H1 (cell line): ENCODE measurements around the gene TK1. TPM values are rescaled to one million over a fixed set of nuclear protein-coding genes. Genes with fewer than 3 reads are reported as not detected.

Source experiments
- CTCF ChIA-PET: fragments of 300-600 bp; sonication (Branson Sonifier 250); formaldehyde crosslinking; loops from one replicate; lab custom pipeline; 2021; ENCODE audit not compliant: partially characterized antibody; lab: Charles Lee
- POLR2A ChIA-PET: fragments of 300-600 bp; sonication (Branson Sonifier 250); formaldehyde crosslinking; loops from one replicate; lab custom pipeline; 2021; ENCODE audit warnings: inconsistent platforms; ENCODE audit not compliant: partially characterized antibody; lab: Charles Lee
- DNase-seq, 2 experiments: peaks; one replicate each; pipeline versions ENCODE4 v3.0.0 to v3.0.0-alpha.2; 2010 to 2022; ENCODE audit warnings: low spot score in 2 of 2, low read depth in 1 of 2, mixed read lengths in 1 of 2
- FAIRE-seq: peaks from 2 replicates; lab custom pipeline; 2011; peaks lifted over from hg19 to GRCh38; lab: Jason Lieb, UNC
- H2AFZ ChIP-seq: 2 replicates; pipeline ENCODE4 v1.8.1; 2012; ENCODE audit warnings: low read length, inconsistent platforms
- H2AK5ac ChIP-seq: 2 replicates; pipeline ENCODE4 v1.6.1; 2013; ENCODE audit warnings: low read depth, low read length
- H2BK120ac ChIP-seq: replicated peaks from 2 replicates; pipeline ENCODE3; 2013; ENCODE audit warnings: low read depth, low read length, inconsistent platforms
- H2BK12ac ChIP-seq: 2 replicates; pipeline ENCODE4 v1.6.1; 2013; ENCODE audit warnings: low read depth, low read length
- H2BK15ac ChIP-seq: 2 replicates; pipeline ENCODE4 v1.6.1; 2013; ENCODE audit warnings: low read length
- H2BK20ac ChIP-seq: 2 replicates; pipeline ENCODE4 v1.6.1; 2013; ENCODE audit warnings: low read length
- H2BK5ac ChIP-seq: 2 replicates; pipeline ENCODE4 v1.6.1; 2013; ENCODE audit warnings: low read depth, low read length
- H3K14ac ChIP-seq: 2 replicates; pipeline ENCODE4 v1.6.1; 2013; ENCODE audit warnings: inconsistent platforms; ENCODE audit not compliant: insufficient read length
- H3K18ac ChIP-seq: 2 replicates; pipeline ENCODE4 v1.6.1; 2013; ENCODE audit warnings: low read length; ENCODE audit errors: extremely low read depth
- H3K23ac ChIP-seq: 2 replicates; pipeline ENCODE4 v1.6.1; 2013; ENCODE audit warnings: inconsistent platforms; ENCODE audit not compliant: insufficient read length
- H3K23me2 ChIP-seq: 2 replicates; pipeline ENCODE4 v1.6.1; 2013; ENCODE audit warnings: low read depth, low read length
- H3K27ac ChIP-seq: 2 replicates; pipeline ENCODE4 v1.6.1; 2011; ENCODE audit warnings: low read depth, low read length, inconsistent platforms
- H3K27me3 ChIP-seq, 4 experiments: replicated peaks in 1 of 4; 1 replicate in 1 of 4; 2 replicates in 3 of 4; pipeline versions ENCODE4 v1.6.1 to v1.8.1; 2011 to 2013; ENCODE audit warnings: low read length in 3 of 4, mild to moderate bottlenecking in 3 of 4, inconsistent platforms in 2 of 4, mixed read lengths in 2 of 4, moderate library complexity in 1 of 4; ENCODE audit not compliant: control insufficient read depth in 3 of 4, insufficient read depth in 3 of 4; ENCODE audit errors: extremely low read depth in 1 of 4
- H3K36me3 ChIP-seq, 4 experiments: 2 replicates each; pipeline versions ENCODE4 v1.6.1 to v1.8.1; 2011 to 2013; ENCODE audit warnings: mild to moderate bottlenecking in 4 of 4, low read length in 3 of 4, moderate library complexity in 2 of 4, control low read depth in 1 of 4, inconsistent platforms in 1 of 4; ENCODE audit not compliant: insufficient read depth in 4 of 4, control insufficient read depth in 2 of 4
- H3K4ac ChIP-seq: replicated peaks from 2 replicates; pipeline ENCODE3; 2013; ENCODE audit warnings: low read length, low read depth, mixed read lengths, inconsistent platforms; ENCODE audit not compliant: insufficient read length
- H3K4me1 ChIP-seq, 4 experiments: replicated peaks in 1 of 4; 1 replicate in 1 of 4; 2 replicates in 3 of 4; pipeline versions ENCODE4 v1.6.1 to v1.8.1; 2011 to 2013; ENCODE audit warnings: low read length in 3 of 4, inconsistent platforms in 2 of 4, mixed read lengths in 1 of 4; ENCODE audit not compliant: insufficient read depth in 4 of 4, control insufficient read depth in 3 of 4
- H3K4me2 ChIP-seq, 2 experiments: 2 replicates each; pipeline versions ENCODE4 v1.6.1 to v1.8.1; 2011 to 2013; ENCODE audit warnings: low read depth in 2 of 2, low read length in 2 of 2, control low read depth in 1 of 2, inconsistent platforms in 1 of 2, mild to moderate bottlenecking in 1 of 2; ENCODE audit not compliant: insufficient read depth in 1 of 2
- H3K4me3 ChIP-seq, 4 experiments: fragments of 200-600, 300-600 bp in 1 of 4; sonication (generic), shearing (Covaris generic), sonication (Bioruptor Twin) in 1 of 4; 2 replicates each; pipeline versions ENCODE4 v1.5.1 to v1.8.1; 2011 to 2016; ENCODE audit warnings: low read length in 4 of 4, low read depth in 3 of 4, control low read depth in 2 of 4, inconsistent platforms in 2 of 4, mild to moderate bottlenecking in 2 of 4, mixed read lengths in 1 of 4, moderate library complexity in 1 of 4; ENCODE audit not compliant: insufficient read depth in 2 of 4; ENCODE audit errors: extremely low read depth in 1 of 4
- H3K56ac ChIP-seq: replicated peaks from 2 replicates; pipeline ENCODE3; 2013; ENCODE audit warnings: low read depth, mild to moderate bottlenecking, mixed read lengths, low read length, inconsistent platforms; ENCODE audit not compliant: insufficient read length
- H3K79me1 ChIP-seq: 2 replicates; pipeline ENCODE4 v1.6.1; 2013; ENCODE audit warnings: low read depth, low read length, control low read depth
- H3K79me2 ChIP-seq, 2 experiments: 2 replicates each; pipeline versions ENCODE4 v1.6.1 to v1.8.1; 2012 to 2013; ENCODE audit warnings: low read length in 2 of 2, mild to moderate bottlenecking in 2 of 2, inconsistent platforms in 1 of 2; ENCODE audit not compliant: insufficient read depth in 2 of 2, control insufficient read depth in 1 of 2
- H3K9ac ChIP-seq, 4 experiments: replicated peaks in 1 of 4; 1 replicate in 1 of 4; 2 replicates in 3 of 4; pipeline versions ENCODE4 v1.6.1 to v1.8.1; 2011 to 2013; ENCODE audit warnings: low read depth in 3 of 4, low read length in 3 of 4, control low read depth in 2 of 4, mild to moderate bottlenecking in 2 of 4, moderate library complexity in 2 of 4, inconsistent platforms in 1 of 4; ENCODE audit errors: extremely low read depth in 1 of 4
- H3K9me3 ChIP-seq, 2 experiments: 2 replicates each; pipeline versions ENCODE4 v1.6.1 to v1.8.1; 2012 to 2013; ENCODE audit warnings: mild to moderate bottlenecking in 2 of 2, moderate library complexity in 2 of 2, control low read depth in 1 of 2, inconsistent platforms in 1 of 2, low read depth in 1 of 2, low read length in 1 of 2, mixed read lengths in 1 of 2; ENCODE audit not compliant: insufficient read depth in 2 of 2
- H4K20me1 ChIP-seq, 2 experiments: replicated peaks in 1 of 2; 2 replicates each; pipeline versions ENCODE3 to v1.8.1; 2011 to 2013; ENCODE audit warnings: inconsistent platforms in 2 of 2, low read length in 2 of 2, mild to moderate bottlenecking in 1 of 2; ENCODE audit not compliant: insufficient read depth in 2 of 2, control insufficient read depth in 1 of 2
- H4K5ac ChIP-seq: 2 replicates; pipeline ENCODE4 v1.6.1; 2013; ENCODE audit warnings: low read length, low read depth, mixed read lengths, inconsistent platforms; ENCODE audit not compliant: insufficient read length
- H4K8ac ChIP-seq: 2 replicates; pipeline ENCODE4 v1.8.0; 2013; ENCODE audit warnings: mild to moderate bottlenecking, moderate library complexity, low read length, inconsistent platforms; ENCODE audit not compliant: insufficient read depth; ENCODE audit errors: extremely low read depth
- H4K91ac ChIP-seq: replicated peaks from 2 replicates; pipeline ENCODE3; 2013; ENCODE audit warnings: low read length, mixed read lengths, inconsistent platforms; ENCODE audit not compliant: insufficient read length
- GABPA ChIP-seq: IDR thresholded peaks from 2 replicates; pipeline ENCODE4 v1.6.1; 2011; ENCODE audit warnings: mild to moderate bottlenecking, low read length, moderate library complexity, borderline replicate concordance; ENCODE audit not compliant: insufficient read depth
- JUND ChIP-seq: IDR thresholded peaks from 2 replicates; pipeline ENCODE4 v1.6.1; 2011; ENCODE audit warnings: mild to moderate bottlenecking, improper control_type of control experiment, low read length
- KDM1A ChIP-seq: fragments of 200-600, 300-600 bp; sonication (generic); IDR thresholded peaks from 2 replicates; pipeline ENCODE4 v1.7.1; 2016; ENCODE audit warnings: mild to moderate bottlenecking, low read length, borderline replicate concordance
- SIN3A ChIP-seq, 2 experiments: IDR thresholded peaks in 1 of 2; conservative IDR thresholded peaks in 1 of 2; 2 replicates each; pipeline ENCODE4 v1.6.1; 2011 to 2012; ENCODE audit warnings: low read length in 2 of 2, improper control_type of control experiment in 1 of 2, low read depth in 1 of 2, mild to moderate bottlenecking in 1 of 2
- SP4 ChIP-seq: IDR thresholded peaks from 2 replicates; pipeline ENCODE4 v1.6.1; 2012; ENCODE audit warnings: low read length, inconsistent platforms
- TAF7 ChIP-seq: optimal IDR thresholded peaks from 2 replicates; pipeline ENCODE3; 2011; ENCODE audit warnings: low read depth, mild to moderate bottlenecking, inconsistent platforms, low read length, moderate library complexity, borderline replicate concordance
- TEAD4 ChIP-seq: IDR thresholded peaks from 2 replicates; pipeline ENCODE4 v1.6.1; 2012; ENCODE audit warnings: low read depth, low read length, inconsistent platforms, mixed read lengths
- WGBS, 2 experiments: shearing (Covaris generic) in 1 of 2; methylation state at CpG; one replicate each; pipeline versions ENCODE4 v1.1.6 to v1.1.7; 2013 to 2015; ENCODE audit warnings: low lambda C conversion rate in 2 of 2, mixed read lengths in 2 of 2, inconsistent platforms in 1 of 2, low coverage in 1 of 2, missing lambda C conversion rate in 1 of 2; ENCODE audit not compliant: insufficient replicate concordance in 2 of 2, insufficient coverage in 1 of 2, insufficient read length in 1 of 2; ENCODE audit errors: extremely low coverage in 1 of 2, missing lambda C conversion rate in 1 of 2; 5-methylcytosine and 5-hydroxymethylcytosine counted together
- polyA plus RNA-seq, 7 experiments: library from polyadenylated mRNA; depleted of rRNA in 3 of 7; stranded (reverse) in 5 of 7; unstranded in 2 of 7; fragments of >200 nt in 5 of 7; fragments of 200-250 nt in 2 of 7; gene quantifications; 1 replicate in 5 of 7; 2 replicates in 1 of 7; 4 replicates in 1 of 7; pipeline versions ENCODE4 v1.2.1 to v1.2.3, GENCODE V29; 2011 to 2013; ENCODE audit warnings: missing spikeins in 2 of 7, mixed read lengths in 2 of 7
- total RNA-seq: library from RNA; stranded (reverse); fragmentation: NEBNext Ultra II Directional; extraction: Animal tissue kit (Norgen Biotek cat#: 25700); gene quantifications from 2 replicates; pipeline ENCODE4 v1.2.1, GENCODE V29; 2021
- TF ChIP-seq, protein P1 (sequence below), 3 experiments: IDR thresholded peaks; 1 replicate in 2 of 3; 2 replicates in 1 of 3; pipeline versions ENCODE4 v1.5.1 to v1.6.1; 2011; ENCODE audit warnings: low read length in 3 of 3, mild to moderate bottlenecking in 3 of 3, inconsistent platforms in 2 of 3, low read depth in 1 of 3, moderate library complexity in 1 of 3; ENCODE audit not compliant: insufficient read depth in 1 of 3; ENCODE audit errors: control extremely low read depth in 1 of 3
- TF ChIP-seq, protein P2 (sequence below): IDR thresholded peaks from 2 replicates; pipeline ENCODE4 v1.6.1; 2012; ENCODE audit warnings: low read length, inconsistent platforms

Gene TK1
- total and polyA plus RNA-seq, 2 of the 8 experiments (the other 6 are each of a cell fraction or from before 2014, with no cell fraction given) = 66.9 to 147 TPM

DNA sequence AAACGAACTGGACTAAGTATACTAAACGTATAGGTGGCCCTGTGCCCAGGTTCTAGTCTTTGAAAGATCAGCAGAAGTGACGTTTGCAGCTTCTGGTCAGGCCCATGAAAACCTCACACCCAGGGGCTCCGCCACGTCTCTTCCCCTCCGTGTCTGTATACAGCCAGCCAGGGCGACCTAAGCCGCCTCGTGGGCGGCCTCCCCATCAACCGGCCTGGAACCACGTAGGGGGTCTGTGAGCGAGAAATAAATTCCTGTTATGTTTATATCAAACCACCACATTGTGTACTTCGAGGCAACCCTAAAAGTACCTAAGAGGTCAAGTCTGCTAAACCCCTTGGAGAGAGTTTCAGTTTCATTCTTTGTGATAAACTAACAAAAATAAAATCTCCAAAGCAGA lies 6.8 kb downstream of the TK1 start:
- no peak overlapping the region for H4K8ac ChIP-seq
- no peak overlapping the region for H2AK5ac ChIP-seq
- H3K79me1 ChIP-seq = peaks cover 8% of the 10 kb centered on the region
- H3K27me3 ChIP-seq = no peaks in the 10 kb centered on the region; a peak in 1 of 7 replicates
- no peak overlapping the region for H2AFZ ChIP-seq
- H3K14ac ChIP-seq = no peak overlapping the region
- no peak overlapping the region for H2BK12ac ChIP-seq
- no peak overlapping the region for H3K18ac ChIP-seq
- ChIA-PET CTCF (interaction anchor here (1.3 to 10.0 kb wide), 2 partner anchors 39 to 43 kb away, joined by 3 to 87 read pairs; no protein-coding TSS in a partner anchor), POLR2A (interaction anchor here (0.8 to 1.9 kb wide), 3 partner anchors 10 to 53 kb away, joined by 3 to 8 read pairs (median 4); no protein-coding TSS in a partner anchor)
- no peak overlapping the region for H2BK5ac ChIP-seq
- no peak overlapping the region for H3K27ac ChIP-seq
- no peak overlapping the region for H3K4me3 ChIP-seq
- no peak overlapping the region for H2BK120ac ChIP-seq
- no peak overlapping the region for H3K4me2 ChIP-seq
- H3K36me3 ChIP-seq = peaks cover 31 to 78% (median 54%) of the 10 kb centered on the region in 4 experiments
- no peaks in the 10 kb centered on the region for H3K9me3 ChIP-seq
- H3K56ac ChIP-seq = no peak overlapping the region
- no peak overlapping the region for H3K9ac ChIP-seq
- peaks cover 0 to 8% (median 2%) of the 10 kb centered on the region in 4 experiments; a peak in 6 of 7 replicates for H3K4me1 ChIP-seq
- no peak overlapping the region for H2BK20ac ChIP-seq
- no peak for FAIRE-seq
- no peak overlapping the region for H2BK15ac ChIP-seq
- peaks cover 10 to 16% of the 10 kb centered on the region in 2 experiments for H4K20me1 ChIP-seq
- H3K79me2 ChIP-seq = peaks cover 0 to 10% of the 10 kb centered on the region in 2 experiments; a peak in 2 of 4 replicates
- 92% methylated on average over 14 of the region's 14 CpGs; no CpG with 5 or more reads in 1 of the 2 experiments for WGBS, 2 experiments
- H3K23me2 ChIP-seq = no peaks in the 10 kb centered on the region
- H4K5ac ChIP-seq = no peak overlapping the region
- H4K91ac ChIP-seq = no peak overlapping the region
- H3K4ac ChIP-seq = no peak overlapping the region
- no peak overlapping the region for H3K23ac ChIP-seq
- DNase-seq = no peak
- TF ChIP-seq TAF7 (no peak), TEAD4 (no peak), GABPA (no peak), SIN3A (conservative IDR thresholded peaks at IDR 0.05 in 1 of 2, IDR thresholded peaks at IDR 0.05 in 1 of 2; ENCODE audit: low read depth in 1 of 2, low read length in 2 of 2) (no peak), KDM1A (no peak), SP4 (no peak), JUND (no peak)
- TF ChIP-seq, protein P1, sequence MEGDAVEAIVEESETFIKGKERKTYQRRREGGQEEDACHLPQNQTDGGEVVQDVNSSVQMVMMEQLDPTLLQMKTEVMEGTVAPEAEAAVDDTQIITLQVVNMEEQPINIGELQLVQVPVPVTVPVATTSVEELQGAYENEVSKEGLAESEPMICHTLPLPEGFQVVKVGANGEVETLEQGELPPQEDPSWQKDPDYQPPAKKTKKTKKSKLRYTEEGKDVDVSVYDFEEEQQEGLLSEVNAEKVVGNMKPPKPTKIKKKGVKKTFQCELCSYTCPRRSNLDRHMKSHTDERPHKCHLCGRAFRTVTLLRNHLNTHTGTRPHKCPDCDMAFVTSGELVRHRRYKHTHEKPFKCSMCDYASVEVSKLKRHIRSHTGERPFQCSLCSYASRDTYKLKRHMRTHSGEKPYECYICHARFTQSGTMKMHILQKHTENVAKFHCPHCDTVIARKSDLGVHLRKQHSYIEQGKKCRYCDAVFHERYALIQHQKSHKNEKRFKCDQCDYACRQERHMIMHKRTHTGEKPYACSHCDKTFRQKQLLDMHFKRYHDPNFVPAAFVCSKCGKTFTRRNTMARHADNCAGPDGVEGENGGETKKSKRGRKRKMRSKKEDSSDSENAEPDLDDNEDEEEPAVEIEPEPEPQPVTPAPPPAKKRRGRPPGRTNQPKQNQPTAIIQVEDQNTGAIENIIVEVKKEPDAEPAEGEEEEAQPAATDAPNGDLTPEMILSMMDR (IDR thresholded peaks at IDR 0.05; ENCODE audit: control extremely low read depth in 1 of 3, insufficient read depth in 1 of 3, low read depth in 1 of 3, low read length in 3 of 3) = no peak
- TF ChIP-seq, protein P2, sequence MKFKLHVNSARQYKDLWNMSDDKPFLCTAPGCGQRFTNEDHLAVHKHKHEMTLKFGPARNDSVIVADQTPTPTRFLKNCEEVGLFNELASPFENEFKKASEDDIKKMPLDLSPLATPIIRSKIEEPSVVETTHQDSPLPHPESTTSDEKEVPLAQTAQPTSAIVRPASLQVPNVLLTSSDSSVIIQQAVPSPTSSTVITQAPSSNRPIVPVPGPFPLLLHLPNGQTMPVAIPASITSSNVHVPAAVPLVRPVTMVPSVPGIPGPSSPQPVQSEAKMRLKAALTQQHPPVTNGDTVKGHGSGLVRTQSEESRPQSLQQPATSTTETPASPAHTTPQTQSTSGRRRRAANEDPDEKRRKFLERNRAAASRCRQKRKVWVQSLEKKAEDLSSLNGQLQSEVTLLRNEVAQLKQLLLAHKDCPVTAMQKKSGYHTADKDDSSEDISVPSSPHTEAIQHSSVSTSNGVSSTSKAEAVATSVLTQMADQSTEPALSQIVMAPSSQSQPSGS = no peak
